ENCODE results near the gene ABCA5.

The ABCA5 gene

GRCh38 chr17:69287168-69287567 lies 39.8 kb downstream of the ABCA5 start:
- no peak for DNase-seq (ENCODE audit: low read depth in 1 of 2, low spot score in 1 of 2)
- Histone ChIP-seq H3K27ac (replicated peaks) (no peak overlapping the region), H3K27me3 (ENCODE audit: insufficient read depth, poor library complexity, severe bottlenecking) (no peaks in the 10 kb centered on the region), H3K4me3 (replicated peaks; ENCODE audit: insufficient read depth, low read length) (no peak overlapping the region)
- no peak for TF ChIP-seq REST (IDR thresholded peaks at IDR 0.05; ENCODE audit: insufficient replicate concordance, low read depth)
- no peak for TF ChIP-seq GABPA (IDR thresholded peaks at IDR 0.05; ENCODE audit: low read depth)
- no peak for TF ChIP-seq POLR2AphosphoS5 (IDR thresholded peaks at IDR 0.05; ENCODE audit: low read depth)
- TF ChIP-seq SPI1 (IDR thresholded peaks at IDR 0.05; ENCODE audit: borderline replicate concordance, low read depth) = no peak
- TF ChIP-seq CTCF (IDR thresholded peaks at IDR 0.05; ENCODE audit: insufficient read depth, low read length) = no peak

- Histone ChIP-seq H3K27me3 (ENCODE audit: insufficient read depth, poor library complexity, severe bottlenecking) (no peaks in the 10 kb centered on the region), H3K27ac (replicated peaks) (no peak overlapping the region), H3K4me3 (replicated peaks; ENCODE audit: insufficient read depth, low read length) (no peak overlapping the region)
- DNase-seq (ENCODE audit: low read depth in 1 of 2, low spot score in 1 of 2) = no peak
- no peak for TF ChIP-seq POLR2AphosphoS5 (IDR thresholded peaks at IDR 0.05; ENCODE audit: low read depth)
- no peak for TF ChIP-seq CTCF (IDR thresholded peaks at IDR 0.05; ENCODE audit: insufficient read depth, low read length)
- no peak for TF ChIP-seq GABPA (IDR thresholded peaks at IDR 0.05; ENCODE audit: low read depth)
- TF ChIP-seq REST (IDR thresholded peaks at IDR 0.05; ENCODE audit: insufficient replicate concordance, low read depth) = no peak
- TF ChIP-seq SPI1 (IDR thresholded peaks at IDR 0.05; ENCODE audit: borderline replicate concordance, low read depth) = no peak
Observed at GRCh38 chr17:69286257-69286656, 40.7 kb downstream of the ABCA5 start.

GRCh38 chr17:69284646-69285045 lies 42.3 kb downstream of the ABCA5 start:
- TF ChIP-seq GABPA (IDR thresholded peaks at IDR 0.05; ENCODE audit: low read depth) = no peak
- no peak for TF ChIP-seq POLR2AphosphoS5 (IDR thresholded peaks at IDR 0.05; ENCODE audit: low read depth)
- no peak for TF ChIP-seq CTCF (IDR thresholded peaks at IDR 0.05; ENCODE audit: insufficient read depth, low read length)
- no peak for TF ChIP-seq REST (IDR thresholded peaks at IDR 0.05; ENCODE audit: insufficient replicate concordance, low read depth)
- no peaks in the 10 kb centered on the region for H3K27me3 ChIP-seq (ENCODE audit: insufficient read depth, poor library complexity, severe bottlenecking)
- no peak for DNase-seq (ENCODE audit: low read depth in 1 of 2, low spot score in 1 of 2)
- no peak overlapping the region for H3K27ac ChIP-seq (replicated peaks)
- H3K4me3 ChIP-seq (replicated peaks; ENCODE audit: insufficient read depth, low read length) = no peak overlapping the region

Measured in HL-60 (cell line).